ENCODE data around the gene PDE4D. TPM values are rescaled to one million over a fixed set of nuclear protein-coding genes. Genes with fewer than 3 reads are reported as not detected.

The PDE4D gene
- total RNA-seq, 4 donors from 2014 or later = 6.7 to 21.0 (median 15.0) TPM

GRCh38 chr5:59245198-59245597 lies 648.3 kb downstream of the PDE4D start:
- intact Hi-C loops (cut with DNase I; ENCODE audit: low total_unique reads) = no loop called here
- H3K4me3 ChIP-seq (ENCODE audit: low read depth, poor library complexity, severe bottlenecking) = no peak overlapping the region
- DNase-seq (ENCODE audit: low spot score in 2 of 2) = no peak
- no peak for TF ChIP-seq POLR2A (IDR thresholded peaks at IDR 0.05)
- TF ChIP-seq CTCF (IDR thresholded peaks at IDR 0.05) = no peak
- 31 to 48% methylated on average over 3 of the region's 3 CpGs for WGBS, 2 donors

DNA sequence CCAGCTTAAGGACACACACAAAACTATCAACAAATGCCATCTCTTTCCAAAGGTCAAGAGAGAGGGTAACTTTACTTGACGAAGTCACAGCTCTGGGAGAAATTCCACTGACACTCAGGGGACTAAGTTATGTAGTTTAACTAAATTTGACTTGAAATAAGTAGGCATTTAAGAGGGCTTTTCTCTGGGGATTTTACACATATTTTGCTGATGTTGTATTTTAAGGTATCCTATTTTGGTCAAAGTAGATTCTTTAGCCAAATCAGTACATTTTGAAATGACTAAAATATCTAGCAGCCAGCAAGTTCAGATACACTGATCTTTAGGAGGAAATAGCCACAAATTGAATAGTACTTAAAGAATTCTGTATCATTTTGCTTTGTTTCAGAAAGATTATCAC lies 652.0 kb downstream of the PDE4D start:
- no peak for TF ChIP-seq POLR2A (IDR thresholded peaks at IDR 0.05)
- no peak for TF ChIP-seq CTCF (IDR thresholded peaks at IDR 0.05)
- no peak for DNase-seq (ENCODE audit: low spot score in 2 of 2)
- WGBS, 2 donors = 74 to 87% methylated on average over 1 of the region's 1 CpG
- intact Hi-C loops (cut with DNase I; ENCODE audit: low total_unique reads) = no loop called here
- no peak overlapping the region for H3K4me3 ChIP-seq (ENCODE audit: low read depth, poor library complexity, severe bottlenecking)

GRCh38 chr5:59241119-59241518 lies 652.4 kb downstream of the PDE4D start:
- intact Hi-C loops (cut with DNase I; ENCODE audit: low total_unique reads) = no loop called here
- DNase-seq (ENCODE audit: low spot score in 2 of 2) = no peak
- 89 to 94% methylated on average over 1 of the region's 1 CpG for WGBS, 2 donors
- TF ChIP-seq POLR2A (IDR thresholded peaks at IDR 0.05) (no peak), CTCF (IDR thresholded peaks at IDR 0.05) (no peak)
- H3K4me3 ChIP-seq (ENCODE audit: low read depth, poor library complexity, severe bottlenecking) = no peak overlapping the region

DNA sequence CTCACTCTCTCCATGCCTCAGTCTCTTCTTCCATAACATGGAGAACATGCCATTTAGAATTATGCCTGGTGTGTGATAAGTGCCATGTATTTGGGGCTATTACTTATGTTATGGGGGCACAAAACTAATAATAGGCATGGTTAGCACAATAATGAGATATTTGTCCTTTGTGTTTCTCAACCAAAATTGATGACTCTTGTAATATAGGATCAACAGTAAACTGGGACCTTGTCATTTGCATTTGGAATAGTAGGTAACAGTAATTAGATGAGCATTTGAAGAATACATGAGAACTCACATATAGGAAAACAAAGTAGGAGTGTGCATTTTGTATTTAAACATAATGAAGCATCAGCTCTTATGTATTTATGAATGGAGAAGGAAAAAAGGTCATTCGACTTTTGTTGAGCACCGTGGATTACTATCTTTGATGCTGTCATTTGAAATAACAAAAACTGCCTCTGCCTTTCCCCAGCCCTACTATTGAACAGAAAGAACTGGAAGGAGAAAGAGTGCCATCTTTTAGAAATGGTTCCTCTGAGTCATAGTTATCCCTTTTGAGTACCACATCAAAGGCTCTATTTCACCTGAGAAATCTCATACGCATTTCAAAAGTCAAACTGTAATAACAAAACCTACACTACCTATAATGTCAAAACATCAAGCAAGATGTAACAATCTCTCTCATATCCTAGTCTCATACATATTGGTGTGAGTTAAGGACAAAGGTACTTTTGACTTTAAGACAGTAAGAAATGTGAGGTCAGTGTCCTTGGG lies 655.2 kb downstream of the PDE4D start:
- 85 to 88% methylated on average over 3 of the region's 3 CpGs for WGBS, 2 donors
- intact Hi-C loops (cut with DNase I; ENCODE audit: low total_unique reads) = no loop called here
- no peak for DNase-seq (ENCODE audit: low spot score in 2 of 2)
- TF ChIP-seq CTCF (IDR thresholded peaks at IDR 0.05) (no peak), POLR2A (IDR thresholded peaks at IDR 0.05) (no peak)
- no peak overlapping the region for H3K4me3 ChIP-seq (ENCODE audit: low read depth, poor library complexity, severe bottlenecking)

GRCh38 chr5:59236986-59237385 lies 656.5 kb downstream of the PDE4D start:
- no peak for DNase-seq (ENCODE audit: low spot score in 2 of 2)
- H3K4me3 ChIP-seq (ENCODE audit: low read depth, poor library complexity, severe bottlenecking) = no peak overlapping the region
- TF ChIP-seq POLR2A (IDR thresholded peaks at IDR 0.05) = no peak
- no peak for TF ChIP-seq CTCF (IDR thresholded peaks at IDR 0.05)
- intact Hi-C loops (cut with DNase I; ENCODE audit: low total_unique reads) = no loop called here

DNA sequence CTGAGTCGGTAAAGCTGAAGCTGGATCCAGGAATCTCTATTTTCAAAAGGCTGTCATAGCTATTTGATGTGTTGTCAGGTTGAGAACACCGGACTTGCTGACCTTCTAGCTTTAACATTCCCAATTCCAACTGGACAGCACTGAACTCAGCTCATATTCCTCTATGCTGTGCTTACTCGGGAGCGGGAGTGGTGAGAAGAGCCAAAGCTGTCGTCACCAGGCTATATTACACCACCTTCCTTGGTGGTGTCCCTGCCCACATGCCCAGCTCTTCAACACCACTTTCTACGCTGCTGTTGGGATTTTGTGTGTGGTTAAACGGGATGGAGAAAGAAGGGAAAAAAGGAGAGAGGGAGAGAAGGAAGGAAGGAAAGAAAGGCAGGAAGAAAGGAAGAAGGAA lies 657.1 kb downstream of the PDE4D start:
- 84 to 90% methylated on average over 7 of the region's 7 CpGs for WGBS, 2 donors
- DNase-seq (ENCODE audit: low spot score in 2 of 2) = no peak
- intact Hi-C loops (cut with DNase I; ENCODE audit: low total_unique reads) = no loop called here
- no peak overlapping the region for H3K4me3 ChIP-seq (ENCODE audit: low read depth, poor library complexity, severe bottlenecking)
- TF ChIP-seq POLR2A (IDR thresholded peaks at IDR 0.05) (no peak), CTCF (IDR thresholded peaks at IDR 0.05) (no peak)
